Kasumi-1 (cell line): ENCODE data around the gene EDC4.

Experiments
- DNase-seq, 2 experiments: peaks; one replicate each; lab custom pipeline; 2025; lab: John Stamatoyannopoulos, UW

Gene EDC4

DNA sequence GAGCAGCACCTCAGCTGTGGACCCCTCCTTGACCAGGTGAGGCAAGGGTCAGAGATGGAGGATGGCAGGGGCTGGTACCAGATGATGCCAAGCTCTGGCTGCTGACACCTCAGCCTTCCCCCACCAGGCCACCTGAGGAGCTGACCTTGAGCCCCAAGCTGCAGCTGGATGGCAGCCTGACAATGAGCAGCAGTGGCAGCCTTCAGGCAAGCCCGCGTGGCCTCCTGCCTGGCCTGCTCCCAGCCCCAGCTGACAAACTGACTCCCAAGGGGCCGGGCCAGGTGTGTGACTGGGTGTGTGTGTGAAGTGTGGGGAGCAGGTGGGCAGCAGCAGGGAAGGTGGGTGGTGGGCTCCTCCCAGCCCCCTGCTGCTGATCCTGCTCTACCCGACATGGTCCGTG lies 7.1 kb downstream of the EDC4 start:
- no peak for DNase-seq

DNA sequence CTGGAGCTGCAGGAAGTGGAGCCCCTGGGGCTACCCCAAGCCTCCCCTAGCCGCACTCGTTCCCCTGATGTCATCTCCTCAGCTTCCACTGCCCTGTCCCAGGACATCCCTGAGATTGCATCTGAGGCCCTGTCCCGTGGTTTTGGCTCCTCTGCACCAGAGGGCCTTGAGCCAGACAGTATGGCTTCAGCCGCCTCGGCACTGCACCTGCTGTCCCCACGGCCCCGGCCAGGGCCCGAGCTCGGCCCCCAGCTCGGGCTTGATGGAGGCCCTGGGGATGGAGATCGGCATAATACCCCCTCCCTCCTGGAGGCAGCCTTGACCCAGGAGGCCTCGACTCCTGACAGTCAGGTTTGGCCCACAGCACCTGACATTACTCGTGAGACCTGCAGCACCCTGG lies 7.7 kb downstream of the EDC4 start:
- no peak for DNase-seq

DNA sequence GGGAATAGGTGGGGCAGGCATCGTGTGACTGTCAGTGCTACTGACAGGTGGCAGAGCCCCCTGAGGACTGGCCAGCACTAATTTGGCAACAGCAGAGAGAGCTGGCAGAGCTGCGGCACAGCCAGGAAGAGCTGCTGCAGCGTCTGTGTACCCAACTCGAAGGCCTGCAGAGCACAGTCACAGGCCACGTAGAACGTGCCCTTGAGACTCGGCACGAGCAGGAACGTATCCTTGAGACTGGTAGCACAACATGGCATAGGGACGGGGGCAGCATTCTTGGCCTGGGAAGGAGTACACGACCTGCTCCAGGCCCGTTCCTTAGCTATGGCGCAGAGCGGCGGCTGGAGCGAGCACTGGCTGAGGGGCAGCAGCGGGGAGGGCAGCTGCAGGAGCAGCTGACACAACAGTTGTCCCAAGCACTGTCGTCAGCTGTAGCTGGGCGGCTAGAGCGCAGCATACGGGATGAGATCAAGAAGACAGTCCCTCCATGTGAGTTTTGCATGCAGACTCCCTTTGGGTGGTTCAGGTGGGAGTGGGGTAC lies 8.8 kb downstream of the EDC4 start:
- no peak for DNase-seq

DNA sequence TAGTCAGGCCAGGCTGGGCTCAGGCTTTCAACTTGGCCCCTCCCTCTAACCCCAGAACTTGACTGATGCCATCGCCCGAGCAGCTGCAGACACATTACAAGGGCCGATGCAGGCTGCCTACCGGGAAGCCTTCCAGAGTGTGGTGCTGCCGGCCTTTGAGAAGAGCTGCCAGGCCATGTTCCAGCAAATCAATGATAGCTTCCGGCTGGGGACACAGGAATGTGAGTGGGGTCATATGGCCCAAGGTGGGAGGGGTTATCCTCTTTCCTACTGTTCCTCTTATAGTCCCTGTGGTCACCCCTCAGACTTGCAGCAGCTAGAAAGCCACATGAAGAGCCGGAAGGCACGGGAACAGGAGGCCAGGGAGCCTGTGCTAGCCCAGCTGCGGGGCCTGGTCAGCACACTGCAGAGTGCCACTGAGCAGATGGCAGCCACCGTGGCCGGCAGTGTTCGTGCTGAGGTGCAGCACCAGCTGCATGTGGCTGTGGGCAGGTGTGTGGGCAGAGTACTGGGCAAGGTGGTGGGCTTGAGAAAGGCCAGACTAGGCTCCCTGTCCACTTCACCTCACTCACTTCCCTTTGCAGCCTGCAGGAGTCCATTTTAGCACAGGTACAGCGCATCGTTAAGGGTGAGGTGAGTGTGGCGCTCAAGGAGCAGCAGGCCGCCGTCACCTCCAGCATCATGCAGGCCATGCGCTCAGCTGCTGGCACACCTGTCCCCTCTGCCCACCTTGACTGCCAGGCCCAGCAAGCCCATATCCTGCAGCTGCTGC lies 9.7 kb downstream of the EDC4 start:
- DNase-seq, result no peak

DNA sequence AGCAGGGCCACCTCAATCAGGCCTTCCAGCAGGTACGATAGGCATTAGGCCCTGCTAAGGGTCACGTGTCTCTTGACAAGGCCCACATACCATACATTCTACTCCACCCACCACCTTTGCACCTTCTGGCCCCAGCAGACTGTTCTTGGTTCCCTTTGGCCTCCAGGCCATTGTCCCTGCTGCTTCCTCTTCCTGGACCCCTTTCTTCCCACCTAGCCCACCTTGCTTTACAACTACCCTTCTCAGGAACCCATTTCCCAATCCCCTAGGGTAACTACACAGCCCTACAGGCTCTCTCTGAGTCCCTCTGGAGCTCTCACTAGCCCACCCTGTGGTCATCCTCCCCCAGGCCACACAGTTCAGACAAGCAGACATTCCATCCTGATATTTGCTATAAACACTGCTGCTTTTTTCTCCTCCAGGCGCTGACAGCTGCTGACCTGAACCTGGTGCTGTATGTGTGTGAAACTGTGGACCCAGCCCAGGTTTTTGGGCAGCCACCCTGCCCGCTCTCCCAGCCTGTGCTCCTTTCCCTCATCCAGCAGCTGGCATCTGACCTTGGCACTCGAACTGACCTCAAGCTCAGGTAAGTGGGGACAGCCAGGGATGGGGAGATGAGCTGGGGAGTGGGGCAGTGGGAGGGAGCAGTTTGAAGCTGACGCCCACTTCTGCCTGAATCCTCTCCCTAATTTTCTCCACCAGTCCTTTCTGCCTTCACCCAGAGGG lies 10.5 kb downstream of the EDC4 start:
- DNase-seq, result peak; percentile 53 to 71

DNA sequence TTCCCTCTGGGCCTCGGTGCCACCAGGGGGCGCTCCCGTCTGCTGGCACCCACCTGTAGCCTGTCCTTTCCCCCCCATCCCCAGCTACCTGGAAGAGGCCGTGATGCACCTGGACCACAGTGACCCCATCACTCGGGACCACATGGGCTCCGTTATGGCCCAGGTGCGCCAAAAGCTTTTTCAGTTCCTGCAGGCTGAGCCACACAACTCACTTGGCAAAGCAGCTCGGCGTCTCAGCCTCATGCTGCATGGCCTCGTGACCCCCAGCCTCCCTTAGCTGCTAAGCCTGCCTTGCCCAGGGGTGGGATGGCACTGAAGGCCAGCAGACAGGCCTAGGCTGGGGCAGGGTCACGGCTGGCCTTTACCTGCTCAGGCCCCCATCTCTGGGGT lies 11.0 kb downstream of the EDC4 start:
- no peak for DNase-seq

DNA sequence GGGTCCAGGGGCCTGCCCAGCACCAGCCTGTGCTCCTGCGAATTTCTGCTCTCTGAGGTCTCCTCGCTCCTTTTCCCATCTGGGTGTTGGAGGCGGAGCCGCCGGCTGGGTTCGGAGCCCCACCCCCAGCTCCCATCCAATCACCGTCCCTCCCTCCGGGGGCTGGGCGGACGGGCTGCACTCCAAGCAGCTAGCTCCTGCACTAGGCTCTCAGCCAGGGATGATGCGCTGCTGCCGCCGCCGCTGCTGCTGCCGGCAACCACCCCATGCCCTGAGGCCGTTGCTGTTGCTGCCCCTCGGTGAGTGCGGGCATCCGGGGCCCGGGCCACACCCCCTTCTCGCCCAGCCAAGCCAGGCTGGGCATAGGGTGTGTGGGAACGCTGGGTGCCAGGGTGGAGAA lies 11.8 kb downstream of the EDC4 start, which contains the start of gene NRN1L:
TSS of gene NRN1L (plus strand) at position 202 of the 400 bp plus-strand sequence. CDS start at position 221, 19 bp downstream.
- DNase-seq, result no peak

DNA sequence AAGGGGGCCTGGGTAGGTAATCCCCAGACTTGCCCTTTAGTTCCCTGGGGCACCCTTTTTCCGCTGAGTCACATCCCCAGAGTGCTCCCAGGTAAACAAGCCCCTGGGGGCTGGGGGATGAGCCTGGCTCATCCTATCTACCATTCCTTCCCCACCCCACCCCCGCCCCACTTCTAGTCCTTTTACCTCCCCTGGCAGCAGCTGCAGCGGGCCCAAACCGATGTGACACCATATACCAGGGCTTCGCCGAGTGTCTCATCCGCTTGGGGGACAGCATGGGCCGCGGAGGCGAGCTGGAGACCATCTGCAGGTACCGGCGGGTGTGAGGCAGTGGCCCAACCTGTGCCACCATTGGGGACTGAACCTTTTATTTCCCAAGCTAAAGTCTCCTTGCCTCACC lies 12.7 kb downstream of the EDC4 start:
- no peak for DNase-seq

DNA sequence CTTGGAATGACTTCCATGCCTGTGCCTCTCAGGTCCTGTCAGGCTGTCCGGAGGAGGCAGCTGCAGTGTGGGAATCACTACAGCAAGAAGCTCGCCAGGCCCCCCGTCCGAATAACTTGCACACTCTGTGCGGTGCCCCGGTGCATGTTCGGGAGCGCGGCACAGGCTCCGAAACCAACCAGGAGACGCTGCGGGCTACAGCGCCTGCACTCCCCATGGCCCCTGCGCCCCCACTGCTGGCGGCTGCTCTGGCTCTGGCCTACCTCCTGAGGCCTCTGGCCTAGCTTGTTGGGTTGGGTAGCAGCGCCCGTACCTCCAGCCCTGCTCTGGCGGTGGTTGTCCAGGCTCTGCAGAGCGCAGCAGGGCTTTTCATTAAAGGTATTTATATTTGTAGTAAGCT lies 13.1 kb downstream of the EDC4 start:
- no peak for DNase-seq

DNA sequence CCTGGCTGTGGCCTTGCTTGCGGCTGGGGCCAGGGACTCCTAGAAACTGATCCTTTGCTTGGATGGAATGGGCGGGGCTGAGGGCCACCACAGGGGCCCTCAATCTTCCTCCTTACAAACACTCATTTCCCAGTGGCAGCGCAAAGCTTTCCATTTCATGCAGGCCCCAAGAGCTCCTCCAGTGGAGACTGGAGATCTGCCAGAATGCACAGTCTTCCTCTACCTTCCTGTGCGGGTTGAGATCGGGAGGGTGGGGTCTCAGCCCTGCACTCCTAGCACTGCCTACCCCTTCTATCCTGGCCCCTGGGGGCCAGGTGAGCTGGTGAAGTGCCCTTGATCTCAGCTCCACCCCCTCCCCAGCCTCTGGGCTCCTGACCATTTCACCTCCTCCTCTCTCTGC lies 13.5 kb downstream of the EDC4 start:
- no peak for DNase-seq

DNA sequence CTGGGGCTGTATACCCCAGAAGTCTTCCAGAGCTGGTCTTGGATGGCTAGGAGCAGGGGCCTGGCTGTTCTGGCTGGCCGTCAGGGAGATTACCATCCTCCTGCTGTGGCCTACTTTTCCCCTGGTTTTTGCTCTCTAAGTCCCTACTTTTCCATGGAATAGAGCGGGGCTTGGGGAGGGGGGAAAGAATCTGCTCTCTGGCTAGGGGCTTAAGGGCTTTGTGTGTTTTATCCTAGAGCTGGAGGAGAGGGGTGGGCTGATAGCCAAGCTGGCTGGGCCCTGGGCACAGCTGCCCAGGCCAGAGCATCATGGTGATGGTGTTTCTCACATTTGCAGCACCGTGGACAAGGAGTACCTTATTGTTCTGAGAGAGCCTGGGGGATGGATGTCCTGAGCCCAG lies 15.5 kb downstream of the EDC4 start:
- DNase-seq, result no peak

DNA sequence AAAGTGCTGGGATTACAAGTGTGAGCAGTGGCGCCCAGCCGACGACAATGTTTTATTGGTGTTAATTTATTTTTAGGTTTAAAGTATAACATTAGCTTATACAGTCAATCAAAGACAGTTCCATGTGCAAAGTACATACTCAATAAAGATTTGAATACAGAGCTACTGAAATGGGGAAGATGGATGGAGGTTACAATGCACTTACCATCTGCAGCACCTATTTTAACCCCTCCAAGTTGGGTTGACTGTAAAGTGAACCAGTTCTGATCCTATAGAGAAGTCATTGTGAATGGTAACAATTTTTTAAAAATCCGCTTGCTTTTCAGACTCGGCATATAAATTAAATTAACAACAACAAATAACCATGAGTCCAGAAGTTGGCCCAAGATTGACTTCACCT lies 19.5 kb downstream of the EDC4 start:
- no peak for DNase-seq

DNA sequence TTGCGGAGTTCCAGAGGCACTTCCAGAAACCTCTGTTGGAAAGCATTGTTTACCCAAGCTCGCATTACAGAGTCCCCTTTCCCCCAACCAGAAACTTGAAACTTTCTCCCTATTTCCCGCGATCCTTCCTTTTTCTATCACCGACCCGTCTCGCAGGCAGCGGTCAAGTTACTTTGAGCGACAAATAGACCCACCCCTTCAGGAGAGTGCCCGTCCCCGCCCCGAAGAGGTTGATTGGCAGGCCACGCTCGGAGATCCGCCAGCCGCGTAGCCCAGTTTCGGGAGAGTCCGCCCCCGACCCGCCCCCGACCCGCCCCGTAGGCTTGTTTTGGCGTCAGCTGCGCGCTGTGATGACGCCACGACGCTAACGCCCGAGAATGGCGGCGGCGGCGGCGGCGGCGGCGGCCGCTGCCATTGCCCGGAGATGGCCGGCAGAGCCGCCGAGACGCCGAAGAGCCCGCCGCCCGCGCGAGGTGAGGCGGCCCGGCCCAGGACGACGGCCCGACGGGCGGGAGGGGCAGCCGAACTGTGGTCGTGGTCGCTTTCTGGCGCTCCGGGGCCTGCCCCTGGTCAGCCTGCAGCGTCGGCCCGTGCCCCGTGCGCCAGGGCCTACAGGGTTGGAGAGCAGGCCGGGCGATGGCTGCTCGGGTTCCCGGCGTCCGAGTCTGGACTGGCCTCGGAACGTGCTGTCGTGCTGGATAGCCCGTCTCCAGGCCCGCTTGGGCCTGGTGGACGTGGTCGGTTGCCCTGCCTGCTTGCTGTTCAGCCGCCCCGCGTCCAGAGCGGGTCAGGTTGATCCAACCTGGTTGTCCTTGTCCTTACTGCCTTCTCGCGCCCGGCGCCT lies 20.3 kb downstream of the EDC4 start, which contains the start of gene PSKH1:
TSS of gene PSKH1 (plus strand) at position 356 of the 844 bp plus-strand sequence. CDS start 15,496 bp downstream, outside the sequence.
- peak; percentile 97 to 98 for DNase-seq

DNA sequence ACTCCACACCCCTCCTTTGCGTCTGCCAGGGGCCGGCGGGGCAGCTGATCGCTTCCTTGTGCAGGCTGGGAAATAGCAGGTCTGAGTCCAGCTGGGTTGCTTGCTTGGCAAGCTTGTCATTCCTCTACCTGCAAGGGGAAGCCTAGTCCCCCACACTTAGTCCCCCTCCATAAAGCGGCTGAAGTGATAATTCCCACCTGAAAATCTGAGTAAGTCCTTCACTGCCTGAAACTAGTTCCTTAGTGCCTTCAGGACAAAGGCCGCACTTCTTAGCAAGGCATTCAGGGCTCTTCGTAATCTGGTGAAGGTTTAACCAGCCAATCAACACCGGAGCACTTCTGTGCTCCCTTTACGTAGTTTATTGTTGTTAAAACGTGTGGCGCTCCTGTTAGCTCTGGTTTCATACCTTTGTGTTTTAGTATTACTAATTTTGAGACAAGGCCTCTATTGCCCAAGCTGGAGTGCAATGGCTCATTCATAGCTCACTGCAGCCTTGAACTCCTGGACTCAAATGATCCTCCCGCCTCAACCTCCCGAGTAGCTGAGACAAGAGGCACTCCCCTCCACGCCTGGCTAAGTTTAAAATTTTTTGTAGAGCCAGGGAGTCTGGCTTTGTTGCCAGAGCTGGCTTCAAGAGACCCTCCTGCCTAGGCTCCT lies 21.0 kb downstream of the EDC4 start:
- no peak for DNase-seq

DNA sequence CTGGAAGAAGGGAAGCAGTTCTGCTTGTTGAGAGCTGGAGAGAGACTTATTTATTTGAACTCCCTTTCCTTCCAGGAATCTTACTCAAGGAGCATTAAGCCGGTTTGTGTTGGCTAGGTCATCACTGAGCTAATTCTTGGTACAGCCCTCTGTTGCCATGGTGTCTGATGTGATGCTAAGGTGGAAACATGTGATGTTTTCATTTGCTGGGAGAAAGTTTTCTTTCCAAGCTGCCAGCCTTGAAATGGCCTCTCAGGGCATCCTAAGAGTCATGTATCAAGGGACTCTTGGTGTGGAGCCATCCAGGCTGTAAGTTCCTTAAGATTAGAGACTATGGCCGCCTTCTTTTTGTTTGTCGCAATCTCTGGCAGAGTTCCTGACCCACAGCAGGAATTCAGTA lies 24.4 kb downstream of the EDC4 start:
- DNase-seq, result no peak

DNA sequence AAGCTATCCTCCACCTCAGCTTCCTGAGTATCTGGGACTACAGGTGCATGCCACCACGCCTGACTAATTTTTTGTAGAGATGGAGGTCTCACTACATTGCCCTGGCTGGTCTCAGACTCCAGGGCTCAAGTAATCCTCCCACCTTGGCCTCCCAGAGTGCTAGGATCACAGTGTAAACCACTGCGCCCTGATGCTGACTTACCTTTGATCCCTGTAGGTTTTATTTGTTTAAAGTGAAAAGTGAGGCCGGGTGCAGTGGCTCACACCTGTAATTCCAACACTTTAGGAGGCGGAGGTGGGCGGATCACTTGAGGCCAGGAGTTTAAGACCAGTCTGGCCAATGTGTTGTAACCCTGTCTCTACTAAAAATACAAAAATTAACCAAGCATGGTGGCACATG lies 28.9 kb downstream of the EDC4 start:
- DNase-seq, result no peak

DNA sequence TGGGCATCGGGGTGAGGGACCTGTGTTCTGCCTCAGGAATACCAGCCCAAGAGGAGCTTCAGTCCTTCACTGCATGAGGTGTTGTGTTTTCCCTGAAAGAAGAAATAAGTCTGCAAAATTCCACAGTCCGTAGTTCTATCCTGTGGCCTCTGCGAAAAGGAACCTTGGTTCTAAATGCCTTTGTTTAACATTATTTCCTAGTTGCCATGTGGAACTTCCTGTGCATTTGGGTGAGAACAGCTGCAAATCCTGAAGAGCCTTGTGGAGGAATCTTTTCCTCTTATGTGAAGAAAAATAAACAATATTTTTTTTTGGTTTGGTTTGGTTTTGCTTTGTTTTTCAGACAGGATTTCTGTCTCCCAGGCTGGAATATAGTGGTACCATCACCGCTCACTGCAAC lies 30.0 kb downstream of the EDC4 start:
- no peak for DNase-seq

DNA sequence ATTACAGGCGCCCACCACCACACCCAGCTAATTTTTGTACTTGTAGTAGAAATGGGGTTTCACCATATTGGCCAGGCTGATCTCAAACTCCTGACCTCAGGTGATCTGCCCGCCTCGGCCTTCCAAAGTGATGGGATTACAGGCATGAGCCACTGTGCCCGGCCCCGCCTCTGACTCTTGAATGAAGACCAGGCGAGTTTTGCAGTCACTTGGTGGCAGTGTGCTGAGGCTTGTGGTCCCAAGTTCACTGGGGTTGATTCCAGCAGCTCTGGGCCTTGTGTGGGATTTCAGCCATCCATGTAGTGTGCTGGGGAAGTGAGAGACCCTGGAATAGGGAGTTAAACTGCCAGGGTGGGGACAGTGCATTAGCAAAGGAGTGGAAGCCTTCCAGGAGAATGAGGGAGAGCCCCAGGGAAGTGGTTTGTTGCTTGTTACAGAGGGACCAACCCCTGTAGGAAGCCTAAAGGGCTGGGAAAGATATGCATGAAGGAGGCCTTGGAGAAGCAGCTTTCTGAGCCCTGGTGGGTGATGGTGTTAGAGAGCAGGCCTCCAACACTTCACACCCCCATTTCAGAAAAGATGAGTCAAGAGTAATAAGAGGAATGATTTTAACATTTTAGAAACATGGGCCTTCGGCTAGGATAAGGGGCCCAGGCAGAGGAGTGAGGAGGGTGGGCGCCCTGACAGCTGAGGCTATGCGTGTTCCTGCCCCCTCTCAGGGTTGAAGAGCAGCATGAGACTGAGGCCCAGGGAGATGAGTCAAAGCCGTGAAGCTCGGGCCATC lies 34.7 kb downstream of the EDC4 start:
- DNase-seq, result no peak

DNA sequence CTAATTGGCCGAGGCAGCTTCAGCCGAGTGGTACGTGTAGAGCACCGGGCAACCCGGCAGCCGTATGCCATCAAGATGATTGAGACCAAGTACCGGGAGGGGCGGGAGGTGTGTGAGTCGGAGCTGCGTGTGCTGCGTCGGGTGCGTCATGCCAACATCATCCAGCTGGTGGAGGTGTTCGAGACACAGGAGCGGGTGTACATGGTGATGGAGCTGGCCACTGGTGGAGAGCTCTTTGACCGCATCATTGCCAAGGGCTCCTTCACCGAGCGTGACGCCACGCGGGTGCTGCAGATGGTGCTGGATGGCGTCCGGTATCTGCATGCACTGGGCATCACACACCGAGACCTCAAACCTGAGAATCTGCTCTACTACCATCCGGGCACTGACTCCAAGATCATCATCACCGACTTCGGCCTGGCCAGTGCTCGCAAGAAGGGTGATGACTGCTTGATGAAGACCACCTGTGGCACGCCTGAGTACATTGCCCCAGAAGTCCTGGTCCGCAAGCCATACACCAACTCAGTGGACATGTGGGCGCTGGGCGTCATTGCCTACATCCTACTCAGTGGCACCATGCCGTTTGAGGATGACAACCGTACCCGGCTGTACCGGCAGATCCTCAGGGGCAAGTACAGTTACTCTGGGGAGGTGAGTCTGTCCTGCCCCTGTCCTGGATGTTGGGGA lies 36.3 kb downstream of the EDC4 start:
- no peak for DNase-seq

DNA sequence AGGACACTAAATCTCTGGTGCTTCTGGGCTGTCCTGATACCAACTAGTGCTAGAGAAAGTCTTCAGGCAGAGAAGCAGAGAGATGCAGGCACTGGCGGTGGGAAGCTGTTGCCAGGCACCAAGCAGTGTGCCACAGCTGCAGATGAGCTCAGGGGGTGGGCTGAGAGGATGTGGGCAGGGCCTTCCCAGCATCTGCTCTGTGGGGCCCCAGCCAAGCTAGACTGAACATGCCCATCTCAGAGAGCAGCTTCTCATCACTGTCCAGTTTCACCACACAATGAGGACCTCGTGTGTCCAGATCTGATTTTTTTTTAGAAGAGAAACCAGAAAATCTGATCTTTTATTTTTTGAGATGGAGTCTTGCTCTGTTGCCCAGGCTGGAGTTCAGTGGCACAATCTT lies 37.3 kb downstream of the EDC4 start:
- DNase-seq, result no peak
